HG02884 (cell line): Measurements from ENCODE around the gene KRT83.
"Not testable (repeated sequence)": the region's sequence is repeated elsewhere in the genome, so short reads cannot be mapped to it uniquely, and the experiment has no call there.

ENCODE experiments used
- ATAC-seq: cut with Tn5 transposase; IDR thresholded peaks from one replicate; pipeline ENCODE4 v1.9.1; 2021; ENCODE audit warnings: mild to moderate bottlenecking, moderate library complexity; ENCODE audit not compliant: unreplicated experiment

KRT83 gene

GRCh38 chr12:52354200-52354599, 33.0 kb upstream of the KRT83 start:
- no peak for ATAC-seq

DNA sequence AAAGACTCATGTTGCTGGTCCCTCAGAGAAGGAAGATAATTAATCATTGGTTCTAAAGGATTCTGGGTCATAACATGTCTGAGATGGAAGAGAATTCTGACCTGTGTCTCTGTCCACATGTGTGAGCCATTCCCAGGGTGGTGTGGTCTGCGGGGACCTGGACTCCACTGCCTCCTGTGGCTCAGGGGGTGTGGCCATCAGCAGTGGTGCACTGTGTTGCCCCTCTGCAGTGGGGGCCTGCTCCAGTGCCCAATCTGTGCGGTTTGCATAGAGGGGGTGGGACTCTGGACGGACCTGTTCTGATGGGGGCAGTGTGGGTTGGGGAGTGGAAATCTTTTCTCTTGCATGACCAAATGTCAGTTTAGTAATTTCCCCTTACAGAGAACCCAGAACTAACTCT, 32.6 kb upstream of the KRT83 start:
- ATAC-seq, result no peak

GRCh38 chr12:52352951-52353350, 31.8 kb upstream of the KRT83 start:
- ATAC-seq, result no peak

DNA sequence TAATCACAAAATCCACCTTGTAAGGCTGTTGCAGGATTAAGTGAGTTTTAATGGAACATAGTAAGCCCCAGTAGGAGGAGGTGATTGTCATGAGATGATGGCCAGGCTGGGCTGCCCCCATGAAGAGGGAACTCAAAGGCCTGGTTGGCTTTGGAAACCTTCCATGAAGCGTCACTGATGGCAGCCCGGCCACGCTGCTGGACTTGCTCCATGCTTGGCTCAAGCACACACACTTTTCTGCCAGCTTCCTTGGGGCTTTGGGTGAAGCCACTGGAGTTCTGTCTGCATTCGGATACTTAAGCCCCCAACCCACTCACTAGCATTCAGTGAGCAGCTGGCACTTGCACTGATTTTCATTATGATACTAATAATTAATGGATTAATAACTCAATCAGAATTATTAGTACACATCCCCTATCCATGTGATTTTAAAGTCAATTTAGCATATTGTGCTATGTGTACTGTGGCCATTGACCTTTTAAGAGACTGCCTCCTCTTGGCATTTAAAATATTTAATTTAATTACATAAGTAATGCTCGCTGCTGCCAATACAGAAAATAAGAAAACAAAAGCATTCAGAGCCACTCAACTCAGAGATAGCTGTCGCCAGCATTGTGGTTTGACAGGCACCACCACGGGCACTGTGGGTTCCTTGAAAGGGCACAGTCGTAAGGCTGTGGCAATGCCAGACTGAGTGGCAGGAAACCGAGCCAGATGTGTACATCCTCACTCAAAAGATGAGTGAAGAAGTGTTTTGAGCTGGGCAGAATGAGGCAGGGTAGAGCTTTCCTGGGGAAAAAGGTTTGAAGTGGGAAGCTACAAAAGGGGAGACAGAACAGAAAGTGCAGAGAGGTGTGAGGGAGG, 30.2 kb upstream of the KRT83 start:
- no peak for ATAC-seq

DNA sequence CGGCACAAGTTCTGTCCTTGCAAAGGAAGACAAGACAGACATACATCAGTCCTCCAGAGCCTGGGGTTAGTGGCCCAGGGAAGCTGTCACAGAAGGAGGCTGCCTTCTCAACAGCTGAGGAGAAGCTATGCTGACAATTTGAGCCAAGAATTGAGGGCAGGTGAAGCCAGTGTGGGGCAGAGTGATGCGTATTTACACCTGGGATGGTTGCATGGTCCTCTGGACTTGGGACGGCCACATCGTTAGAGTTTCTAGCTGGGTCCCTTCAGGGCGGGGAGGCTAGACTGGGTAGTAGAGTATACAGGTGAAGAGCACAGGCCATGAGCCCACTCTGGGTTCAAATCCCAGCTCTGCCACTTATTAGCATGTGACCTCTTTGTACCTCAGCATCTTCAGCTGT, 29.6 kb upstream of the KRT83 start:
- ATAC-seq, result no peak

DNA sequence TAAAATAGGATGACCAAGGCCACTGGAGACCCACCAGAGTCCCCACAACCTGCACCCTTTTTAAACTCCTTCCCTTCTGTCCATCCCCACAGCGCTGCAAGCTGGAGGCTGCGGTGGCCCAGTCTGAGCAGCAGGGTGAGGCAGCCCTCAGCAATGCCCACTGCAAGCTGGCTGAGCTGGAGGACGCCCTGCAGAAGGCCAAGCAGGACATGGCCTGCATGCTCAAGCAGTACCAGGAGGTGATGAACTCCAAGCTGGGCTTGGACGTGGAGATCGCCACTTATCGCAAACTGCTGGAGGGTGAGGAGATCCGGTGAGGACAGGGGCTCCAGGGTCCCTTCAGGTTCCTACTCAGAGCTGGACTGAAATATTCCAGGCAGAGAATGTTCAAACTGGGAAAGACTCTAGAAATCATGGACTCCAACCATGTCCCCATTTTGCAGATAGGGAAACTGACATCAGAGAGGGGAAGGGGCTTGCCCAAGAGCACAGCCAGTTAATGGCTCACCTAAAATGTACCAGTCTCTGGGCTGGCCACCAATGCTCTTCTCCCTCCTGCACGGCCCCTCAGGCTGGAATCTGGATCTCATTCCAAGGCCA, 28.9 kb upstream of the KRT83 start:
- ATAC-seq, result no peak

DNA sequence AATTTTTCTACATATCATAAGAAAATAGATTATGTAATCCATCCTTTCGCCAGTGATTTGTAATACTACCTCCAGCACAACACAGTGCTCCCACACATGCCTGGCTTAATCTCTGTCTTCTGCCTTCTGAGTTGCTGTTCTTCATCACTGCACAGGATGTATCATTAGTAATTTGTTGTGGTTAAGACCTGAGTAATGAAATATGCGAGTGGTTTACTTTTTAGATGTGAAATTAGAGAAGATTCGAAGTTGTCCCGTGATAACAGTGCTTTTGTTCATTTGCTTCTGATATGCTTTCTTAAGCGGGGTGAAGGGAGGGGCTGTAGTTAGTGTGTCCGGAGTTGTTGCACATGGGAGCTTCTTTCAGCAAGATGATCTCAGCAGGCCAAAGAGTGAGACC, 28.0 kb upstream of the KRT83 start:
- ATAC-seq, result no peak

GRCh38 chr12:52347551-52348510, 26.6 kb upstream of the KRT83 start:
- ATAC-seq, result no peak

GRCh38 chr12:52347016-52347415, 25.8 kb upstream of the KRT83 start:
- ATAC-seq, result no peak

GRCh38 chr12:52346593-52346992, 25.4 kb upstream of the KRT83 start:
- ATAC-seq, result no peak

GRCh38 chr12:52345041-52345440, 23.8 kb upstream of the KRT83 start:
- not testable (repeated sequence) for ATAC-seq

DNA sequence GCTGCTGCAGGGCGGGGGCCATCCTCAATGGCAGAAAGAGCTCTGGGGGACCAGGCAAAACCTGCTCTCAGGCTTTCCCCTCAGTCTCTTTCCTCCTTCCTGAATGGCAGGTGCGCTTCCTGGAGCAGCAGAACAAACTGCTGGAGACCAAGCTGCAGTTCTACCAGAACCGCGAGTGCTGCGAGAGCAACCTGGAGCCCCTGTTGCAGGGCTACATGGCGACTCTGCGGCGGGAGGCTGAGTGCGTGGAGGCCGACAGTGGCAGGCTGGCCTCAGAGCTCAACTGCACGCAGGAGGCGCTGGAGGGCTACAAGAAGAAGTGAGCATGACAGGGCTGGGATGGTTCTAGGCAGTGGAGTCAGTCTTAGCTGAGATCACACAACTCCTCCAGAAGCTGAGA, 22.9 kb upstream of the KRT83 start:
- no peak for ATAC-seq

DNA sequence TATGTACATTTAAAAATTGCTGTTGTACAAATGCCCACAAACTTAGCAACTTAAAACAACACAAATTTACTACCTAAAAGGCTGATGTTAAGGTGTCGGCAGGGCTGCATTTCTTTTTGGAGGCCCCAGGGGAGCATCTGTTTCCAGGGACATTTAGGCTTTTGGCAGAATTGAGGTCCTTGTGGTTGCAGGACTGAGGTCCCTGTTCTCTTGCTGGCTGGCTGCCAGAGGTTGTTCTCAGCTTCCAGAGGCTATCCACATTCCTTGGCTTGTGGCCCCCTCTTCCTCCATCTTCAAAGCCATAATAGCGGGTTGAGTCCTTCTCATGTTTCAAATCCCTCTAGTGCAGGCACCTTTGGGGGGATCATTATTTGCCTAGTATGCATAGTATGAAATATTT, 22.4 kb upstream of the KRT83 start:
- no peak for ATAC-seq

- ATAC-seq, result no peak
These were observed 21.7 kb upstream of the KRT83 start for GRCh38 chr12:52342781-52343490.

DNA sequence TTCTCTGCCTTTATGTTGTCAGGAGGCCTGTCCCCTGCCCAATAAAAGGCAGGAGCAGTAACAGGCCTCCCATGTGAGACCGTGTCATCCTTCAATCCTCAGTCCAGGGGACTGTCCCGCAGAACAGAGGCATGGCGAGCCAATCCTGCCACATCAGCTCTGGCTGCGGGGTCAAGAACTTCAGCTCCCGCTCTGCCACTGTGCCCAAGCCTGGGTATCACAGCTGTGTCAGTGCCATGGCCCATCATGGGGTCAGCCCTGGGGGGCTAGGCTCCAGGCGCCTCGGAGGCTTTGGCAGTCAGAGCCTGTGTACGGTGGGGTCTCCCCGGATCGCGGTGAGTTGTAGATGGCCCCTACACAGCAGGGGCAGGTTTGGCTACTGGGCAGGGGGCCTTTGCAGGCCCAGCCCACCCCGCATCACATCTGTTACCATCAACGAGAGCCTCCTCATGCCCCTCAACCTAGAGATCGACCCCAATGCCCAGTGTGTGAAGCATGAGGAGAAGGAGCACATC, 19.9 kb upstream of the KRT83 start:
- no peak for ATAC-seq

GRCh38 chr12:52338241-52338960, 17.2 kb upstream of the KRT83 start:
- ATAC-seq, result no peak

DNA sequence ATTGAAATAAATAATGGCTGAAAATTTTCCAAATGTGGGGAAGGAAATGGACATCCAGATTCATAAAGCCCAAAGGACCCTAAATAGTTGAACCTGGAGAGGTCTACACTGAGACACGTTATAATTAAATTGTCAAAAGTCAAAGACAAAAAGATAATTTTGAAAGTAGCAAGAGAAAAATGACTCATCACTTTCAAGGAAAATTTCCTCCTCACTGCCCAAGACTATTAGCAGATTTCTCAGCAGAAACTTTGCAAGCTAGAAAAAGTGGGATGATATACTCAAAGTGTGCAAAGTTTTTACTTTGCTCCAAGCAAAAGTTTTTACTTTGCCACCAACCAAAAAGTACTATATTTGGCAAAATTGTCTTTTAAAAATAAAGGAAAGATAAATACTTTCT, 15.9 kb upstream of the KRT83 start:
- no peak for ATAC-seq

DNA sequence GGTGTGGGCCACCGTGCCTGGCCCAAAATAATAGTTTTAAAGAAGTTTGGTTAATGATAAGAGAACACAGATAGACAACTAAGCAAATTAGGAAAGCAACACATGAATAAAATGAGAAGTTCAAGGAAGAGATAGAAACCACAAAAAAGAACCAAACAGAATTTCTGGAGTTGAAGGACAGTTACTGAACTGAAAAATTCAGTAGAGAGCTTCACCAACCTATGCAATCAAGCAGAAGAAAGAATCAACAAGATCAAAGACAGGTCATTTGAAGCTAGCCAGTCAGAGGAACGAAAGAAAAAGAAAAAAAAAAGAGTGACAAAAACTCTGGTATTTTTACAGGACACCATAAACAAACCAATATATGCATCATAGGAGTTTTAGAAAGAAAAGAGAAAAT, 15.4 kb upstream of the KRT83 start:
- ATAC-seq, result no peak

DNA sequence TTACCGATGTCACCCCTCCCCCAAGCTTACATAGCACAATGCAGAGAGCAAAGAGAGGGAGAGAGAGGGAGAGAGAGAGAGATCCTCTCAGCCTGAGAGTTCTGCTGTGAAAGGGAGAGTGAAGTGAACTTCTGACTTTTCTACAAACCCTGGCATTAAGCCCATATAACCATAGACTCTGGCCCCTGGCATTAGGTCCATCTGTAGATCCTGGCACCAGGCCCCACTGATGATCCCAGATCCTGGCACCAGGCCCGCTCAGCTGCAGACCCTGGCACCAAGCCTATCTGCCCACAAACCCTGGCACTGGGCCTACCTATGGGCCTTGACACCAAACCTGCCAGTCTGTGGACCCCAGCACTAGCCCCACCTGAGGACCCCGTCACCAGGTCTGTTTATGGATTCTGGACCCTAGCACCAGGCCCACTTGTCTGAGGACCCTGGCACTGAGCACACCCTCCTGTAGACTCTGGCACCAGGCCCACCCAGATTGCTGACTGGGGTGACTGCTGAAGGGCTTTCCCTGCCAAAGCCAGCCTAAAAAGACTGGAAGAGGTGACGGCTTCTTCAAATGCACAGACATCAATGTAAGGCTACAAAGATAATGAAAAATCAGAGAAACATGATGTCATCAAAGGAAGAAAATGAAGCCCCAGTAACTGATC, 14.5 kb upstream of the KRT83 start:
- ATAC-seq, result no peak
